ENCODE measurements around the gene ING4. TPM values are rescaled to one million over a fixed set of nuclear protein-coding genes. Genes with fewer than 3 reads are reported as not detected.

The ING4 gene
- total and polyA plus RNA-seq, 2 donors (not counting 3 experiments of a cell fraction or from before 2014, with no cell fraction given), result 34.7 to 52.0 TPM

GRCh38 chr12:6620885-6621274 lies 42.0 kb downstream of the ING4 start:
- no peaks in the 10 kb centered on the region for H3K36me3 ChIP-seq (ENCODE audit: control insufficient read depth in 2 of 2, extremely low read depth in 1 of 2, insufficient read depth in 2 of 2, low read length in 2 of 2)
- no peak for FAIRE-seq
- no peaks in the 10 kb centered on the region for H3K9me3 ChIP-seq (replicated peaks; ENCODE audit: control insufficient read depth, insufficient read depth, low read length)
- no TSS peak for BruUV-seq (replicated peaks)
- peak overlapping the region; percentile 78 for H2AFZ ChIP-seq (ENCODE audit: low read depth, low read length)
- no peaks in the 10 kb centered on the region for H3K27me3 ChIP-seq (ENCODE audit: control insufficient read depth in 2 of 2, insufficient read depth in 2 of 2, low read length in 2 of 2)
- no peak for DNase-seq (ENCODE audit: low read depth, low spot score)
- no peaks in the 10 kb centered on the region for H3K9me1 ChIP-seq (replicated peaks; ENCODE audit: control insufficient read depth, extremely low read depth, insufficient read depth, low read length)
- peak overlapping the region in 1 of 3 experiments; percentile 6 for H3K4me3 ChIP-seq (replicated peaks in 1 of 3; ENCODE audit: insufficient read depth in 1 of 3, low read depth in 1 of 3, low read length in 3 of 3)
- TF ChIP-seq GATA2 (IDR thresholded peaks at IDR 0.05; ENCODE audit: insufficient read depth, insufficient read length, low read depth, low read length) (no peak), MAX (IDR thresholded peaks at IDR 0.05; ENCODE audit: insufficient read depth, insufficient read length) (no peak), EZH2 (IDR thresholded peaks at IDR 0.05; ENCODE audit: borderline replicate concordance, low read depth, low read length, severe bottlenecking) (no peak), POLR2A (IDR thresholded peaks at IDR 0.05; ENCODE audit: low read depth, low read length) (no peak), POLR2AphosphoS5 (IDR thresholded peaks at IDR 0.05; ENCODE audit: insufficient read depth, low read depth, low read length) (no peak), CTCF (IDR thresholded peaks at IDR 0.05; ENCODE audit: extremely low read depth in 1 of 2, insufficient read depth in 1 of 2, low read depth in 1 of 2, low read length in 2 of 2) (no peak), FOS (IDR thresholded peaks at IDR 0.05; ENCODE audit: borderline replicate concordance, insufficient read depth, low read length) (no peak), JUN (IDR thresholded peaks at IDR 0.05; ENCODE audit: borderline replicate concordance, insufficient read depth, insufficient read length, low read depth) (no peak)
- dilution Hi-C loops (cut with MboI; ENCODE audit: extremely low pct_ligation_motif_present, low sequenced_read_pairs), result no loop called here
- H3K9ac ChIP-seq (replicated peaks; ENCODE audit: extremely low read depth, insufficient read depth, low read length), result no peak overlapping the region
- H3K4me1 ChIP-seq (ENCODE audit: control insufficient read depth, extremely low read depth, insufficient read depth, low read length), result no peaks in the 10 kb centered on the region
- POLR2A ChIA-PET, result interaction anchor here (1.0 kb wide), 1 partner anchor 145 kb away, joined by 3 read pairs; the partner anchor contains the start of gene PTMS
- H4K20me1 ChIP-seq (replicated peaks; ENCODE audit: control insufficient read depth, extremely low read depth, insufficient read depth, low read length), result no peaks in the 10 kb centered on the region
- CTCF ChIA-PET, result interaction anchor here (0.7 to 4.8 kb wide), 21 partner anchors 9 to 209 kb away, joined by 3 to 63 read pairs (median 6); partner anchors contain the start of genes ACRBP, COPS7A, LPAR5 and PTMS
- no peaks in the 10 kb centered on the region for H3K79me2 ChIP-seq (ENCODE audit: control insufficient read depth, insufficient read depth, low read length)
- intact Hi-C loops (cut with micrococcal nuclease), result loop anchor here (1.0 to 2.0 kb wide), 2 partner anchors 18 to 42 kb away; partner anchors contain the start of gene ING4
- H3K4me2 ChIP-seq (ENCODE audit: insufficient read depth, low read length), result no peak overlapping the region
- no peak overlapping the region for H3K27ac ChIP-seq (ENCODE audit: insufficient read depth, low read depth, low read length)
